GM10248 (cell line): Measurements from ENCODE around the gene RBPJL.

Experiments
- CTCF ChIA-PET: fragments of 300-600 bp; sonication (Branson Sonifier 250); formaldehyde crosslinking; extraction: SDS; loops from one replicate; lab custom pipeline; 2021; ENCODE audit warnings: antibody characterized with exemption; lab: Yijun Ruan, JAX
- POLR2A ChIA-PET: fragments of 350-650 bp; sonication (Branson Sonifier 250); formaldehyde crosslinking; extraction: SDS; loops from one replicate; lab custom pipeline; 2020; ENCODE audit warnings: antibody characterized with exemption; lab: Yijun Ruan, JAX
- DNase-seq: peaks from one replicate; pipeline ENCODE4 v3.0.0; 2012; ENCODE audit errors: extremely low spot score
- CTCF ChIP-seq: IDR thresholded peaks from 2 replicates; pipeline ENCODE4 v1.5.1; 2012; ENCODE audit warnings: mild to moderate bottlenecking, low read depth; ENCODE audit errors: extremely low read depth, missing control alignments, control extremely low read depth

The RBPJL gene

GRCh38 chr20:45361793-45362192 lies 55.2 kb downstream of the RBPJL start:
- CTCF ChIA-PET: interaction anchor here (0.7 to 22.0 kb wide), 15 partner anchors 10 to 437 kb away, joined by 3 to 488 read pairs (median 7); partner anchors contain the start of genes PIGT and SDC4
- POLR2A ChIA-PET: interaction anchor here (0.7 kb wide), 1 partner anchor 465 kb away, joined by 6 read pairs; no protein-coding TSS in a partner anchor
- no peak for DNase-seq
- TF ChIP-seq CTCF: no peak

GRCh38 chr20:45362804-45363610 lies 56.4 kb downstream of the RBPJL start, which contains the start of gene SYS1:
TSS of gene SYS1 (plus strand) at chr20:45363156. CDS start at chr20:45363532, 376 bp downstream.
- ChIA-PET POLR2A (interaction anchor here (0.6 to 1.6 kb wide), 3 partner anchors 9 to 118 kb away, joined by 3 to 8 read pairs (median 4); no protein-coding TSS in a partner anchor), CTCF (interaction anchor here (0.8 to 22.0 kb wide), 36 partner anchors 8 to 539 kb away, joined by 3 to 488 read pairs (median 5); partner anchors contain the start of genes PIGT, SDC4 and WFDC2)
- peak; percentile 74 for TF ChIP-seq CTCF
- DNase-seq: peak; percentile 96

- POLR2A ChIA-PET: interaction anchor here (0.6 to 1.6 kb wide), 3 partner anchors 8 to 117 kb away, joined by 3 to 8 read pairs (median 4); no protein-coding TSS in a partner anchor
- TF ChIP-seq CTCF: no peak
- CTCF ChIA-PET: interaction anchor here (1.0 to 22.0 kb wide), 32 partner anchors 8 to 538 kb away, joined by 3 to 488 read pairs (median 4); partner anchors contain the start of genes PIGT, SDC4 and WFDC2
- DNase-seq: no peak
Observed at GRCh38 chr20:45363611-45364492, 57.2 kb downstream of the RBPJL start.

- ChIA-PET POLR2A (no interaction called here), CTCF (interaction anchor here (1.1 to 22.0 kb wide), 6 partner anchors 8 to 85 kb away, joined by 3 to 488 read pairs (median 6); no protein-coding TSS in a partner anchor)
- no peak for DNase-seq
- TF ChIP-seq CTCF: no peak
Observed at GRCh38 chr20:45365444-45365970, 58.9 kb downstream of the RBPJL start.

- ChIA-PET CTCF (interaction anchor here (0.9 to 22.0 kb wide), 7 partner anchors 8 to 405 kb away, joined by 3 to 488 read pairs (median 4); no protein-coding TSS in a partner anchor), POLR2A (no interaction called here)
- TF ChIP-seq CTCF: no peak
- no peak for DNase-seq
Observed at GRCh38 chr20:45366192-45366591, 59.6 kb downstream of the RBPJL start.
